Measurements from ENCODE around the gene SUSD2.
"Not testable (repeated sequence)": the region's sequence is repeated elsewhere in the genome, so short reads cannot be mapped to it uniquely, and the experiment has no call there.

The SUSD2 gene

DNA sequence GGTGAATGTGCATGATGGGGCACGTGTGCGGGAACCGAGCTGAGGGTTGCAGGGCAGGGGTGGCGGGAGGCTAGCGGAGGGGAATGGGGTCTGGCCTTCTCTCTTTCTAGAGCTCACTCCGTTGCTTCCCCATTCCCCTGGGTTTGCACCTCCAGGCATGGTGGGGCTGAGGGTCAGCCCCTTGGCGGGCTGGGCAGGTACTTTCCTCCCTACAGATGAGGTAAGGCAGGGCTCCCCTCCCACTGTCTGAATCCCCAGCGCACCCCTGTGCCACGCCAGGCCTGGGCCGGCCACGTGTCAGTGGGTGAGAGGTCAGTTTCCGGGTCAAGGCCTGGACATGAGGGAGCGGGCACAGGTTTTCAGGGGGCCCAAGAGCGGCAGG, 8.9 kb downstream of the SUSD2 start:
- DNase-seq: no peak

DNA sequence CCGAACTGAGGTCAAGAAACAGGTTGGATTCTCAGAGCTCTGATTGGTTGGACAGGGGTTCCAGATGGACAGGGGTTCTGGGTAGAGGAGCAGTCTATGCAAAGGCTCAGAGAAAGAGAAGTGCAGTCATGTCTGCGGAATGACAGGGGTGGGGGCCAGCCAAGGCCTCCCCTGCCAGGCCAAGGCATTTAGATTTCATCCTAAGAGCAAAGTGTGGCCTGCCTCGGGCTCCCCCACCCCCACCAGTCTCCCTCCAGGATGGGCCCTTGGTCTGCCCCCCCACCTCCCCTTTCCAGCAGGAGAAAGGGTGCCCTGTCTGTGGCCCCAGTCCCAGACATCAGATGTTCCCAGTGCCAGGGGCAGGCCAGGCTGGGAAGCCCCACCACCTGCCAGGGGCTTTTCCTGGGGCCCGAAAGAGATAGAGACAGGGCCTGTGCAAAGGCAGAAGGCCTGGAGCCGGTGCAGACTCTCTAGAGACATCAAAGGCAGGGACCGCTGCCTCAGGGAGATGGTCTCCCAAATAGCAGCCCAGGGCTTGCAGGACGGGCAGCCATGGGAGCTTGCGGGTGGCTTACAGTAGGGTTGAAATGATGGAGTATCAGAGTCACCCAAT, 9.4 kb downstream of the SUSD2 start:
- no peak for DNase-seq

DNA sequence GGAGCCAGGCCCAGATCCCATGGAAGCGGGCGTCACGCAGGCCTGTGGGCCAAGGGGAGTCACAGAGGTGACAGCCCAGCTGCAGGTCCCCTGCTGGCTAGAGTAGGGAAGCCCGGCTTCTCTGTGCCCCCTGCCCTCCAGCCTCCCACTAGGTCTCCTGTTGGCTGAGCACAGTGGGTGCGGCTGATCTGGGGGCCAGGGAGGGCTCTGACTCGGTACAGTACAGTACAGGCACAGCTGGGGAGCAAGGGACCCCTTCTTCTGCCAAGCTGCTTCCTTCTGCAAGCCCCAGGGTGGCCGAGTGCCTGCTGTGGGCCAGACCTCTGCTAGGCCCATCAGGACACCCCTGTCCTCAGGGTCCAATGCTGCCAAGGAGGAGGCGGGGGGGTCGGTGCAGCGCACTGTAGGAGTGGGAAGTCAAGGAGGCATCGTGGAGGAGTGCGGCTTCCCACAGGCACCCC, 10.1 kb downstream of the SUSD2 start:
- no peak for DNase-seq

DNA sequence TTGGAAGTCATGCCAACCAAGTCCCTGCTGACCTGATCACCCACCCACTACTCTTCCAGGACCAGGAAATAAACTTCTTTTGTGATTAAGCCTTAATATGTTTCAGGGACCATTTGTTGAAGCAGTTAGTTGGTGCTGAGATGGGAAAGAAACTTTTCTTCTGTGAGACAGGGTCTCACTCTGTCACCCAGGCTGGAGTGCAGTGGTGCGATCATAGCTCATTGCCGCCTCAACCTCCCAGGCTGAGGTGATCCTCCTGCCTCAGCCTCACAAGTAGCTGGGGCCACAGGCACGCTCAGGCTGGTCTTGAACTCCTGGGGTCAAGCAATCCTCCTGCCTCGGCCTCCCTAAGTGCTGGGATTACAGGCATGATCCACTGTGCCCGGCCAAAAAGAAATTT, 10.6 kb downstream of the SUSD2 start:
- no peak for DNase-seq

DNA sequence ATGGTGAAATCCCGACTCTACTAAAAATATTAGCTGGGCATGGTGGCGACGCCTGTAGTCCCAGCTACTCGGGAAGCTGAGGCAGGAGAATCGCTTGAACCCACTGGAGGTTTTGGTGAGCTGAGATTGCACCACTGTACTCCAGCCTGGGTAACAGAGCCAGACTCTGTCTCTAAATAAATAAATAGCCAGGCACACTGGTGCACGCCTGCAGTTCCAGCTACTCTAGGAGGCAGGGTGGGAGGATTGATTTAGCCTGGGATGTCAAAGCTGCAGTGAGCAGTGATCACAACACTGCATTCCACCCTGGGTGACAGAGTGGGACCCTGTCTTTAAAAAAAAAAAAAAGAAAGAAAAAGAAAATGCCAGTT, 17.4 kb downstream of the SUSD2 start:
- no peak for DNase-seq

DNA sequence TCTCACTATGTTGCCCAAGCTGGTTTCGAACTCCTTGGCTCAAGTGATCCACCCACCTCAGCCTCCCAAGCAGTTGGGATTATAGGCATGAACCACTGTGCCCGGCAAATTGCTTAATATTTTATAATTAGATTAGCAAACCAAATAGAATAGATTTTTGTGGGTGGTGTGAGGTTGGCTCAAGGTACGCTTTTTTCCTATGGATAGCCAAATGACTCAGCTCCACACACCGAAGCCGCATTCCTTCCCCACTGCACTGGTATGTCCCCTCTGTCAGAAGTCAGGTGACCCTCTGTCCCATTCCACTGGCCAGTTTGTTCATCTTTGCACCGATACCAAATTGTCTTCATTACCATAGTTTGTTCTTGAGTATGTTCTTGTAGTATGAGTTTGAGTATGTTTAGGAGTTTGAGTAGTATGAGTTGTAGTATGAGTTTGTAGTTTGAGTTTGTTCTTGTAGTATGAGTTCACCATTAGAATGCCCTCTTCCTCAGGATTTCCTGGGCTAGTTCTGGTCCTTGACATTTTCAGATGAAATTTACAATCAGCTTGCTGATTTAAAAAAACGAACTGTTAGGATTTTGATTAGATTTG, 19.4 kb downstream of the SUSD2 start:
- DNase-seq: no peak

DNA sequence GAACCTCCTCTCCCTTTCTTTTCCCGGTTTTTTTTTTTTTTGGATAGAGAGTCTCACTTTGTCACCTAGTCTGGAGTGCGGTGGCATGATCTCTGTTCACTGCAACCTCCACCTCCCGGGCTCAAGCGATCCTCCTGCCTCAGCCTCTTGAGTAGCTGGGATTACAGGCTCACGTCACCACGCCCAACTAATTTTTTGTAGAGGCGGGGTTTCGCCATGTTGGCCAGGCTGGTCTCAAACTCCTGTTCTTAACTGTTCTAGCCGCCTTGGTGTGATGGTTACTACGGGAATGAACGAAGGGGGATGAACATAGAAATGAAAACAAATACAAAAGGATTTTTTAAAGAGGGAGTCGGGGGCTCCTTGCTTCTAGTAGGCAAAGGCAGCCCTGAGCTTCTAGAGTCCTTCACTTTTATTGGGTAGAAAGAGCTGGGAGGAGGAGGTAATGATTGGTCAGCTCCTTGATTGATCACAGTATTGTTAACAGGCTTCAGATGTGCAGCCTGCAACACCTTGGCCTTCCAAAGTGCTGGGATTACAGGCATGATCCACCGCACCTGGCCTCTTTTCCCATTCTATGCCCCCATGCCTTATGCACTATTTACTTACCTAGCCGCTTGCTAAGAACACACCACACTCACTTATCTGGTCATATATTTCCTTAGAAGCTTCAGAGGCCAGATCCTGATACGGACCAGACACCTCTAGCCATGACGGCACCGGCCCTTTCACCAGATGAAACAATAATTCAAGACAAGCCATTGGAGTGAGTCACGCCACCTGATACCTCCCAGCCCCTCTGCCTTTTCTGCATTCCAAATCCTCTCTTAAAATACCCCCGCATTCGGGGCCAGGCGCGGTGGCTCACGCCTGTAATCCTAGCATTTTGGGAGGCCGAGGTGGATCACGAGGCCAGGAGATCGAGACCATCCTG, 20.7 kb downstream of the SUSD2 start:
- DNase-seq: no peak

DNA sequence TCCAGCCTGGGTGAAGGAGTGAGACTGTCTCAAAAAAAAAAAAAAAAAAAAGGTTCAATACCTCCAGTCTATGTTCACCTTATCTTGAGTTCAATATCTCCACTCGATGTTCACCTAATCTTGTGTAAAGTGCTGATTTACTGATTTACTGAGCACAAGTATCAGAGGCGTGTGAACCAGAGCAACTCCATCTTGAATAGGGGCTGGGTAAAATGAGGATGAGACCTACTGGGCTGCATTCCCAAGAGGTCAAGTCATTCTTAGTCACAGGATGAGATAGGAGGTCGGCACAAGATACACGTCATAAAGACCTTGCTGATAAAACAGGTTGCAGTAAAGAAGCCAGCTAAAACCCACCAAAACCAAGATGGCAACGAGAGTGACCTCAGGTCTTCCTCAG, 22.6 kb downstream of the SUSD2 start:
- not testable (repeated sequence) for DNase-seq

DNA sequence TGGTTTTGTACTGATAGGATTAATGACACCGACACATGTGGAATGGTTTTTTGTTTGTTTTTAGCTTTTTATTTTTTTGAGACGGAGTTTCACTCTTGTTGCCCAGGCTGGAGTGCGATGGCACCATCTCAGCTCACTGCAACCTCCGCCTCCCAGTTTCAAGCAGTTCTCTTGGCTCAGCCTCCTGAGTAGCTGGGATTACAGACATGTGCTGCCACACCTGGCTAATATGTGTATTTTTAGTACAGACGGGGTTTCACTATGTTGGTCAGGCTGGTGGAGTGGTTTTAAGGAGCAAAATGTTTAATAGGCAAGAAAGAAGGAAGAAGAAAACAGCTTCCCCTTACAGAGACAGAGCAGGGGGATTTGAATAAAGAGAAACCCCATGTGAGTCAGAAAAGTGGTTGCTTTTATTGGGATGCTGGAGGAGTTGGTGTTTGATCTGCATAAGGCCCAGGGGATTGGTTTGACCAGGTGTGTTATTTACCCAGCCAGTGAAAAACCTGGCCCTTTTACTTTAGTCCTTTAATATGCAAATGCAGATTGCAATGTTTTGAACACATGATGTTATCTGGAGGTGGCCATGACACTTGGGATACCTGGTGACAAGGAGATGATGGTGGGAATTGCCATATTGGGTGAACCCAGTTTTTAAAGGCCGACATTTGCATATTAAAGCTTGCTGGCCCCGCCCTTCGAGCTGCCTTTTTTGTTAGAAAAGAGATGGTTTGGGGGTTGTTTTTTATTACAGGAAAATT, 24.3 kb downstream of the SUSD2 start:
- no peak for DNase-seq

DNA sequence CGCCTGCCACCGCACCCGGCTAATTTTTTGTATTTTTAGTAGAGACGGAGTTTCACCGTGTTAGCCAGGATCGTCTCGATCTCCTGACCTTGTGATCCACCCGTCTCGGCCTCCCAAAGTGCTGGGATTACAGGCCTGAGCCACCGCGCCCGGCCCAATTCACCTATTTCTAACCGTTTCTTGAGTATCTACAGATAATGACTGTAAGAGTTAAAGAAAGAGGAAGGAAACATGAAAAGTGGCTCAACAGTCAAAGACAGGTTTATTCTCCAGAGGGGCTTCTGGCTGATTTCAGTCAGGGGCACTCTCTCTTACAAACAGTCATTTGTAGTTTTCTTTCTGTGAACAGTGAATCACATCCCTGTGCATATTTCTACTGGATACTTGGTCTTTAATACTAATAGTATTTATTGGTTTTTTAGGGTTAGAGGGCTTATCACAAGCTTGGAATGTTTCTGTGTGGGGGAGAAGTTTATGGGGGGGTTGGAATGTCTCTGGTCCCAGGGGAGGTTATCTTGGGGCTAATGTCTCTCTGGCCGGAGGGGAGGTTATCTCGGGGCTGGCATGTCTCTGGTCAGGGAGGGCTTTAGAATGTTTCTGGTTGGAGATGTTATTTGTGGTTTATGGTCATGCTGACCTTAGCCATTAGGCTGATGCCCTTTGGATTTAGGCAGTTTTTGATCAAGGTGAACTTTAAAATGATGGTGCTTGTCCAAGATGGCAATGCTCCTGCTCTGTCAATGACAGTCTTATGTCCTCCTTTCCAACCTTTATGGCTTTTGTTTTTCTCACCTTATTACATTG, 25.4 kb downstream of the SUSD2 start:
- DNase-seq: not testable (repeated sequence)

DNA sequence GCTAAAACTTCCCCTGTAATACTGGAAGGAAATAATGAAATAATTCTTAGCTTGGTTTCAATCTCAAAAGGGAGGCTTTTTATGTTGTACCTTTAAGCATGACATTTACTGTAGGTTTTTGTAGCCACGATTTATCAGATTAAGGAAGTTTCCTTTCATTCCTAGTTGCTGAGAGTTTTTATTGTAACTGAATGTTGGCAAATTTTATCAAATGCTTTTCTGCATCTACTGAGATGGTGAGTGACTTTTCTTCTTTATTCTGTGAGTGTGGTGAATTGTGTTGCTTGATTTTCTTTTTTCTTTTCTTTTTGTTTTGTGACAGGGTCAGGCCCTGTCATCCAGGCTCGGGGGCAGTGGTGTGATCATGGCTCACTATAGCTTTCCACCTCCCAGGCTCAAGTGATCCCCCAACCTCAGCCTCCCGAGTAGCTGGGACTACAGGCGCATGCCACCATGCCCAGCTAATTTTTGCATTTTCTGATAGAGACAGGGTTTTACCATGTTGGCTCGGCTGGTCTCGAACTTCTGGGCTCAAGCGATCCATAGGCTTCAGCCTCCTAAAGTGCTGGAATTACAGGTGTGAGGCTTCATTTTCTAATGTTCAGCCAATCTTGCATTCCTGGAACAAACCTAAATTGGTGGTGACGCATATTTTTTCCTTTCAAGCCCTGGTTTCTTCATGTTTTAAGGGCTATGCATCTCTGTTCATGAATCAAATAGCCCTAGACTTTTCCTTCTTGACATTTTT, 26.2 kb downstream of the SUSD2 start:
- no peak for DNase-seq

DNA sequence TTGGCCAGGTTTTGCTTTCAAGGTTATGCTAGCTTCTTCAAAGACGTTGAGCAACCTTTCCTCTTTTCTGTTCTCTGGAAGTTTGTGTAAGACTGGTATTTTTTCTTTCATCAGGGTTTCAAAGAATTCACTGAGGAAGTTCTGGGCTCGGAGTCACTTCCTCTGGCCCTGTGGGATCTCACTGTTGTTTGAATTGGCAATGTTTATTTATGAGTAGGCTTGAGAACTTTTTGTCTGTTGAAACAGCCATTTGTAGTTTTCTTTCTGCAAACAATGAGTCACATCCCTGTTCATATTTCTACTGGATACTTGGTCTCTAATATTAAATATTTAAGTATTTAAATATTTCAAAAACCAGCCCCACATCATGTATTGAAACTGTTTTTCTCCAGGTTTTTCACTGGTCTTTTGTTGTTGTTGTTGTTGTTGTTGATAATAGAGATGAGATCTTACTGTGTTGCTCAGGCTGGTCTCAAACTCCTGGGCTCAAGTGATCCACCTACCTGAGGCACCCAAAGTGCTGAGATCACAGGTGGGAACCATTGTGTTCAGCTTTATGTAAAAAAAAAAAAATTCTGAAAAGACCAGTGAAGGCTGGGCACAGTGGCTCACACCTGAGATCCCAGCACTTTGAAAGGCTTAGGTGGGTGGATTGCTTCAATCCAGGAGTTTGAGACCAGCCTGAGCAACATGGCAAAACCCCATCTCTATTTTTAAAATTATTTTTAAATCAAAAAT, 26.9 kb downstream of the SUSD2 start:
- no peak for DNase-seq

DNA sequence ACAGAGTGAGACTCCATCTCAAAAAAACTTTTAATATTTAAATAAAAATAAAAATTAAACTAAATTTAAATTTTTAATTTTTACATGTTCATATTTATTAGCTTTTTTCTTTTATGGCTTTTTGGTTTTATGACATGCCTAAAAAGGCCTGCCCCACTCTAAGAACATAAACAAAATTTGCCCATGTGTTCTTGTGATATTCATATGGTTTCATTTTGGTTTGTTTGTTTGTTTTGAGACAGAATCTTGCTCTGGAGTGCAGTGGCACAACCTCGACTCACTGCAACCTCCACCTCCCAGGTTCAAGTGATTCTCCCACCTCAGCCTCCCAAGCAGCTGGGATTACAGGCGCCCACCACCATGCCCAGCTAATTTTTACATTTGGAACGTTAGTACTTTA, 27.7 kb downstream of the SUSD2 start:
- no peak for DNase-seq

DNA sequence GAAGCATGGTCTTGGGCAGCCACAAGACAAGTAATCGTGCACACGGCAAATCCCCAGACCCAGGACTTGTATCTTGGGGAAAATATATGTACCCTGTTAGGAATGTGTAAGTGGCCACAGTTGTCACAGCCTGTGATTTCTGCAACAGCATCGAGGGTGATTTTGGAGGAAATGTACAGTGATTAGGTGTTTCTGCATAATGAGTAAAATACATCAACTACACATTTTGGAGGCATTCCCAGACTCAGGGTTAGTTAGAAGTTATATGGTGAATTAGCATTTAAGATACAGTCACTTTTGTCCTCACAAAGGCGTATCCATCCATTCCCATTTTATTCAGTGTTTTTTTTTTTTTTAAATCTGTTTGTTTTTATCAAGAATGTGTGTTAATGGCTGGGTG, 28.4 kb downstream of the SUSD2 start:
- DNase-seq: no peak

DNA sequence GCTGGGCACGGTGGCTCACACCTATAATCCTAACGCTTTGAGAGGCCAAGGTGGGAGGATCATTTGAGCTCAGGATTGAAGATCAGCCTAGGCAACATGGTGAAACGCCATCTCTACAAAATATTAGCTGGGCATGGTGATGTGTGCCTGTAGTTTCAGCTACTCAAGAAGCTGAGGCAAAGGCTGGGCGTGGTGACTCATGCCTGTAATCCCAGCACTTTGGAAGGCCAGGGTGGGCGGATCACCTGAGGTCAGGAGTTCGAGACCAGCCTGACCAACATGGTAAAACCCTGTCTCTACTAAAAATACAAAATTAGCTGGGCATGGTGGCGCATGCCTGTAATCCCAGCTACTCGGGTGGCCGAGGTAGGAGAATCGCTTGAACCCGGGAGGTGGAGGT, 29.1 kb downstream of the SUSD2 start:
- not testable (repeated sequence) for DNase-seq

DNA sequence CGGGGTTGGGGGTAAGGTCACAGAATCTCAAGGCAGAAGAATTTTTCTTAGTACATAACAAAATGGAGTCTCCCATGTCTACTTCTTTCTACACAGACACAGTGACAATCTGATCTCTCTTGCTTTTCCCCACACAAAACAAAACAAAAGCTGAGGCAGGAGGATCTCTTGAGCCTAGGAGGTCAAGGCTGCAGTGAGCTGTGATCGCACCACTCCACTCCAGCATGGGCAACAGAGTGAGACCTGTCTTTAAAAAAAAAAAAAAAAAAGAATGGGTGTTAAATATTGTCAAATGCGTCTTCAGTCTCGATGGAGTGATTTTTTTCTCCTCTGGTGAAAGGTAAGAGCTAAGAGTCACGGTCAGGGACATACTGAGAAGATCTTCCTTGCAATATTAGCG, 30.4 kb downstream of the SUSD2 start:
- DNase-seq: not testable (repeated sequence)

DNA sequence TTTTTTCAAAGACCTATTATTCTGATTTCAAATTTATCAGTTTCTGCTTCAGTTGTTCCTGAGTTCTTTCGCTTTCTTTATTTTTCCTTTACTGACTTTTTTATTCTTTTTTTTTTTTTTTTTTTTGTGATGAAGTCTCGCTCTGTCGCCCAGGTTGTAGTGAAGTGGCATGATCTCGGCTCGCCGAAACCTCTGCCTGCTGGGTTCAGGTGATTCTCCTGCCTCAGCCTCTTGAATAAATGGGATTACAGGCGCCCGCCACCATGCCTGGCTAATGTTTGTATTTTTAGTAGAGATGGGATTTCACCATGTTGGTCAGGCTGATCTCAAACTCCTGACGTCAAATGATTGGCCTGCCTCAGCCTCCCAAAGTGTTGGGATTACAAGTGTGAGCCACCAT, 31.8 kb downstream of the SUSD2 start:
- DNase-seq: not testable (repeated sequence)

DNA sequence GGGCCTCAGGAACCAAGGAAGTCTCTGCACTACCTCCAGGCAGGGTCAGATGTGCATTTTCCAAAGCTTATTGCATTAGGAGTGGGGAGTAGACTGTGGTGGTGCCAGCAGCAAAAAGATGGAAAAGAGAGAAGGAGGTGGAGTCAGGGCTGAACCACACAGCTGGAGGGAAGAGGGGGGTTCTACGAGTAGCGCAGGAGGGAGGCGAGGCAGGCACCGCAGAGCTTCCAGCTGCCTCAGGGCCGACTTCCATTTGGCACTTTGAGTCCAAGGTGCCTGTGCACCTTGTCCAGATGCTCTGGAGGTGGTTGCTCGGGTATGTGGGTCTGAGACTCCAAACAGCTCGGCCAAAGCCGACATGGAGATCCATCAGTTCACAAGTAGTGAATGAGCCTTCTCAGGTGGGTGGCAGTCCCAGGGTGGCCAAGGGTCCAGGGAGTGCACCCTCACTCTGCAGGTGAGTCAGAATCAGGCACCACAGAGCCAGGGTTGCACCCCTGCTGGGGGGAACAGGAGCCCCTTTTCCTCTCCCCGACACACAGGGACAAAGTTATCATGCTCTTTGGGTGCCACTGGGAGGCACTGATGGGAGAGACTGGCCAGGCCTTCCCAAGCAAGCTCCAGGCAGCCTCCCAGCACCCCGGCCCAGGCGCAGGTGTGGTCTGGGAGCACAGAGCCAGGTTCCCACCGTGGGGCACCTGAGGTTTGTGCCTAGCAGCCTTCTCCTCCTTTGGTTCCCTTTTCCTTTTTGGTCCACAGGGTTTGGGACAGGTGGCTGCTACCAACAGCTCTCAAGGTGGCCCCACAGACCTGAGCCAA, 33.4 kb downstream of the SUSD2 start:
- DNase-seq: no peak

DNA sequence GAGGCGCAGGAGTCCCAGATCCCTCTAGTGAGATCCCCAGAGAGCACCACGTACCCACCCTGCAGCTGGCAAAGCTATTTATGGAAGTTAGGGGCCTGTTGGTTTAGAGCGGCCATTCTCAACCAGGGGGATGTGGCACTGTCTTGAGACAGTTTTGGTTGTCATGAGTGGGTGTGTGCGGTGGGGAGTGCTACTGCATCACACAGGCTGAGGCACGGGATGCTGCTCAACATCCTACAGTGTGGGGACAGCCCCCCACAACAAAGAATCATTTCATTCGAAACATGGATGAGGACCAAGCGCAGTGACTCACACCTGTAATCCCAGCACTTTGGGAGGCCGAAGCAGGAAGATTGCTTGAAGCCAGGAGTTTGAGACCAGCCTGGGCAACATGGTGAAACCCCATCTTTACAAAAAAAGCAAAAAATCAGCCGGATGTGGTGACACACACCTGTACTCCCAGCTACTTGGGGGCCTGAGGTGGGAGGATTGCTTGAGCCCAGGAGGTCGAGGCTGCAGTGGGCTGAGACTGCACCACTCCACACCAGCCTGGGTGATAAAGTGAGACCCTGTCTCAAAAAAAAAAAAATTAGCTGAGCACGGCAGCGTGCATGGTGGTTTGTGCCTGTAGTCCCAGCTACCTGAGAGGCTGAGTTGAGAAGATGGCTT, 35.4 kb downstream of the SUSD2 start:
- peak; percentile 38 to 42 for DNase-seq
